HuH-7 (cell line): ENCODE results near the gene BLOC1S2.
"Not testable (repeated sequence)": the region's sequence is repeated elsewhere in the genome, so short reads cannot be mapped to it uniquely, and the experiment has no call there.

Experiments
- DNase-seq: peaks from one replicate; pipeline ENCODE4 v3.0.0; 2011; ENCODE audit warnings: low spot score

The BLOC1S2 gene

DNA sequence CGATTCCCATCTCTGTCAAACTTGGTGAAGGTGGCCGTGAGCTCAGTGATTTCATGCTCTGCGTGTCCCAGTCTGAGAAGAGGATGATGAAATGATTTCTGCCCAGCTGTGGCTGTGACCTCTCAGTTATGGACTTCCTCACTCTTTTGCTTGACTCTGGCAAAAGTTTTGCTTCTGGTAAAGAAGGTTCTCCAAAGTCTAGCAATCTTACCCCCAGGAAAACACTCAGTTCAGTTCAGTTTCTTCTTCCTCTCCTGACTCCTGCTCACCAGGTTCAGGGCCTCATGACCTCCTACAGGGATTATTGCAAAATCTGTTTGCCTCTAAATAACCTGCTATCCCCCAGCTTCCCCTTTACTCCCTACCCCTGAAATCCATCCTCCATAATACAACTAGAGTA is 4.9 kb upstream of the BLOC1S2 start:
- DNase-seq, result no peak

DNA sequence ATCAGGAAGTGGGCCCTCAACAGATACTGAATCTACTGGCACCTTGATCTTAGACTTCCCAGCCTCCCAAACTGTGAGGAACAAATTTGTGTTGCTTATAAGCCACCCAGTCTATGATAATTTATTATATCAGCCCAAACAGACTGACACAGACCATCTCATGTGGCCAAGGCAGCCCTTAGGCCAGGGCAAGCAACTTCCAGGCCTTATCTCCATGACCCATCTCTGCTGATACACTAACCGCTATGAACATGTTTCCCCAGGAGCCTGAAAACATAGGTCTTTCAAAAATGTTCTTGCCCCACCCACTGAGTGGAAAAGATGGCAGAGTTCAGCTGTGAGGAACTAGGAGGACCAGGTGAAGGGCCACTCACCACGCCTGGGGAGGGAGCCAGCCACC is 3.2 kb upstream of the BLOC1S2 start:
- DNase-seq, result no peak

DNA sequence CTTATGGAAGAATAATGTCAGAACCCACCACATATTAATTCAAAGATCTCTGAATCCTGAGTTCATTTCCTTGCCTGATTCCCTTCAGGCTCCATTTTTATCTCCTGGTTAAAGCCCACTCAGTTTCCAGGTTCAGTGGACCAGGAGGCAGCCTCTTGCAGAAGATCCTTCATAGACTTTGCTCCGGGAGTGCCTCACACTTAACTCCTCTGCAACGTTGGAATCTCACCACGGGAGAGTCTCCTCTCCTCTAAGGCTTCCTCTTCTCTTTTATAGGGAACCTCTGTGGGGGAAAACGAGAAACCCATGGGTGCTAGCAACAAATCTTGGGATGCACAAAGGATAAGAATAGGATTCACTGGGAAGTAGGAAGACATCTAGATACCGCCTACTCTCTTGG is 1.7 kb upstream of the BLOC1S2 start:
- no peak for DNase-seq

DNA sequence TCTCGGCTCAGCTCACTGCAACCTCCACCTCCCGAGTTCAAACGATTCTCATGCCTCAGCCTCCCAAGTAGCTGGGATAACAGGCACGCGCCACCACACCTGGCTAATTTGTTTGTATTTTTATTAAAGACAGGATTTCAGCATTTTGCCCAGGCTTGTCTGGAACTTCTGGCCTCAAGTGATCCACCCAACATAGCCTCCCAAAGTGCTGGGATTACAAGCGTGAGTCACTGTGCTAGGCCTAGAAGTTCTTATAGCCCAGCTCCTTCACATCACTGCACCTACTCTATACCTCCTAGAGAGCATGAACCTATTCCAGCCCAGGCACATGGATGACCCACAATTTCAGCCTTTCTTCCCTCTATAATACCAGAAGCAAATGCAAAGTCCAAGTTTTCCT is 1.3 kb upstream of the BLOC1S2 start:
- DNase-seq, result no peak

DNA sequence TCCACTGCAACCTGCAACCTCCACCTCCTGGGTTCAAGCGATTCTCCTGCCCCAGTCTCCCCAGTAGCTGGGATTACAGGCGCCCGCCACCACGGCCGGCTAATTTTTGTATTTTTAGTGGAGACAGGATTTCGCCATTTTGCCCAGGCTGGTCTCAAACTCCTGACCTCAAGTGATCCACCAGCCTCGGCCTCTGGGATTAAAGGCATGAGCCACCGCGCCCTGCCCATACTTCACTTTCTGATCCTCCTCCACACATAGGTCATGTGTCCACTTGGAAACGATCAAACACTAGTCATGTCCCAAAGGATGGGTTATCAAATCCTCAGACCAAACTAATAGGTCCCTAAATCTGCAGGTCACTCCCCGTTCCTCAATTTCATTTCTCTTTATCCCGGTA is 1.2 kb downstream of the BLOC1S2 start:
- not testable (repeated sequence) for DNase-seq

DNA sequence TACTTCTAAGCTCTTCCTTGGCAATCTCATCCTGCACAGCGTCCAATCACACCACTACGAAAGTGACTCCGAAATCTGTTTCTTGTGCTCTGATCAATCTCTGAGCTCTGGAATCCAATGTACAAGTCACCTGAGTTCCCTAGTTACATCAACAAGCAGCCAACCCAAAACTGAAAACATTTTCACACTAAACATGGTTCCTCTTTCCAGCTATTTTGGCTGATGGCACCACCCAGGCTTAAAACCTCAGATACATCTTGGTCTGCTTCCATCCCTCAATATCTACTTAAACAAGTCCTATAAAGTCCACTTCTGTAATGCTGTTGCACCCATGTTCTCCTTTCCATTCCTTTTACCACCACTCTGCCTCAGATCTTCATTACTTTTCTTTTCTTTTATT is 3.6 kb downstream of the BLOC1S2 start:
- DNase-seq, result no peak

DNA sequence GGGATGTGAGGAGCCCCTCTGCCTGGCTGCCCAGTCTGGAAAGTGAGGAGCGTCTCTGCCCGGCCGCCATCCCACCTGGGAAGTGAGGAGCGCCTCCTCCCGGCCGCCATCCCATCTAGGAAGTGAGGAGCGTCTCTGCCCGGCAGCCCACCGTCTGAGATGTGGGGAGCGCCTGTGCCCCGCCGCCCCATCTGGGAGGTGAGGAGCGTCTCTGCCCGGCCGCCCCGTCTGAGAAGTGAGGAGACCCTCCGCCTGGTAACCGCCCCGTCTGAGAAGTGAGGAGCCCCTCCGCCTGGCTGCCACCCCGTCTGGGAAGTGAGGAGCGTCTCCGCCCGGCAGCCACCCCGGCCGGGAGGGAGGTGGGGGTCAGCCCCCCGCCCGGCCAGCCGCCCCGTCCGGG is 9.5 kb downstream of the BLOC1S2 start:
- not testable (repeated sequence) for DNase-seq

DNA sequence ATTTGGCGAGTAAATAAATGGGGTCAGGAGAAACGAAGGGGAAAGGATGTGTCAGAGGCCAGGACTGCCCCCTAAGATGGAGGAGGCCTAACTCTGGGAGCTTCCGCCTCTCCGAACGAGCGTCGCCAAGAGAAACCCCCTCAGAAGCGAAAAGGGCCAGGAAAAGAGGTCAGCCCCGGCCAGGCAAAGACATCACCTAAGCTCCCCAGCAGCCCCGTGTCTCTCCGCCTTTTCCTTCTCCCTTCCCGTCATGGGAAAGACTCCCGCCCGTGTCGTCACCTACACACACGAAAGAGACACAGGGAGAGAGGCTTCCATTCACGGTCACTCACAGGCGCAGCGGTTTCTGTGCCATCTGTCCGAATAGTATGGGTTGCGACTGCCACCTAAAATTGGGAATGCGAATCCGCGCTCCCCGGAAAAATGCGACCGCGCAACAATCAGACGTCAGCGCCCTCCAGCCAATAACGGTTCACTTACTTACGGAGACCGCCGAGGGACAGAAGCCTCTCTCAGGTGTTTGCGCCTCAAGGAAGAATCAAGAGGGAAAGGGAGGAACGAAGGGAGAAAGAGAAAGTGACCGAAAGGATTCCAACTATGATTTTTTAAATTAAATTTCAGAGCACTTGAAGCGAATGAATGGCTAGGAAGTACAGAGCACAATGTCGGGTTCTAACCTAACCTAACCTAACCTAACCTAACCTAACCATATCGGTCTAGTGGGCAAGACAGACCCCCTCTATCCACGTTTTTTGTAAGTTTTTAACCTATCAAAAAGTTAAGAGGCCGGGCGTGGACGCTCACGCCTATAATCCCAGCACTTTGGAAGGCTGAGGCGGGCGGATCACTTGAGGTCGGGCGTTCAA is 19.0 kb downstream of the BLOC1S2 start, which contains the start of gene CWF19L1:
Gene CWF19L1 (minus strand): TSS at position 400 of the 866 bp plus-strand sequence. CDS start 45 bp downstream, at position 355.
- DNase-seq, result peak; percentile 83

DNA sequence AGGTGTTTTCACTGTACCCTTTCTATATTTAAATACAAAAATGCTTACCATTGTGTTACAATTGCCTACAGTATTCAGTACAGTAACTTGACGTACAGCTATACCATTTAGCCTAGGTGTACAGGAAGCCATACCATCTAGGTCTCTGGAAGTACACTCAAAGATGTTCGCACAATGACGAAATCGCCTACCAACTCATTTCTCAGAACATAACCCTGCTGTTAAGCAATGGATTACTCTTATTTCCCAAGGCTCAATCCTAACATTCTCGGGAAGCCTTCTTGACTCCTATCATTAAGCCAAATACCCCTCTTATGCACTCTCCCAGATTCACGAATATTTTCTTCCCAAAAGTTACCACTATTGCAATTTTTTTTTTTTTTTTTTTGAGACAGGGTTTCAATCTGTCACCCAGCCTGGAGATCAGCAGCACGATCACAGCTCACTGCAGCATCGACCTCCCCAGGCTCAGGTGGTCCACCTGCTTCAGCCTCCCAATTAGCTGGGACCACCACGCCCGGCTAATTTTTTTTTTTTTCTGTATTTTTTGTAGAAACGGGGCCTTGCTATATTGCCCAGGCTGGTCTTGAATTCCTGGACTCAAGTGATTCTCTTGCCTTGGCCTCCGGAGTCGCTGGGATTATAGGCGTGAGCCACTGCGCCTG is 20.5 kb downstream of the BLOC1S2 start:
- DNase-seq, result no peak

DNA sequence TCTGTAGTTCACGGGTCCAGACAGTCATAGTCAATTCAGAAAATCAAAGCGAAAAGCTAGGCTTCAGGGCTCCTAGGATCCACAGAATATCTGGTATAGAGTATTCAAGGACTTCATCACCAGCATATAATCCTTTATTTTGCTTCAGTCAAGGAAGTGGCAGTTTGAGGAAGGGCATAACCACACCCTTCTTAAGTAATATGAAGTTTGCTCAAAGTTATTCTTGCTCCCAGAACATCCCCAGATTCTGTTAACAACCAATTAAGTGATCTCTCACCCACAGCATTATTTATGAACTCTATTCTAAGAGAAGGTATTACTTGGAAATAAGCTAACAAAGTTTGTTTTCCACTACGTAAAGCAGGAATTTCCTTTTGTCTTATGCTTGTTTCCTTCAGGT is 32.3 kb downstream of the BLOC1S2 start:
- no peak for DNase-seq

DNA sequence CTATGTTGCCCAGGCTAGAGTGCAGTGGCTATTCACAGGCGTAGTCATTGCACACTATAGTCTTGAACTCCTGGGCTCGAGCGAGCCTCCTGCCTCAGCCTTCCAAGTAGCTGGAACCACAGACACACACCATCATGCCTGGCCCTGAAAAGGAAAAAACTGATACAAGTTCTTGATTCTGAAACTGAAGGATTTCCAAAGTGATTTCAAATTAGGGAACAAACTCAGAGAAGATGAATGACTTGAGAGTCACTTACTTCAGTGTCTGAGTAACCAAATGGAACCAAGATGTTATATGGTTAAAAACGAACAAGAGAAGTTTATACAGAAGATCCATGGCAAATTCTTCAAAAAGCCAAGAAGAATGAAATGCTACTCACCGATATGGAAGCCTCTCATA is 33.4 kb downstream of the BLOC1S2 start:
- DNase-seq, result no peak

DNA sequence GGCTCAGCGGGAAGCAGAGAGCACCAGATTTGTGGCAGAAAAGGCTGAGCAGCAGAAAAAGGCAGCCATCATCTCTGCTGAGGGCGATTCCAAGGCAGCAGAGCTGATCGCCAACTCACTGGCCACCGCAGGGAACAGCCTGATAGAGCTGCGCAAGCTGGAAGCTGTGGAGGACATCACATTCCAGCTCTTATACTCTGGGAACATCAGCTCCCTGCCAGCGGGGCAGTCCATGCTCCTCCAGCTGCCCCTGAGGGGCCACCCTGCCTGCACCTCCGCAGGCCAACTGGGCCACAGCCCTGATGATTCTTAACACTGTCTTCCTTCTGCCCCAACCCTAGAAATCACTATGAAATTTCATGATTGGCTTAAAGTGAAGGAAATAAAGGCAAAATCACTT is 37.7 kb downstream of the BLOC1S2 start:
- DNase-seq, result no peak

DNA sequence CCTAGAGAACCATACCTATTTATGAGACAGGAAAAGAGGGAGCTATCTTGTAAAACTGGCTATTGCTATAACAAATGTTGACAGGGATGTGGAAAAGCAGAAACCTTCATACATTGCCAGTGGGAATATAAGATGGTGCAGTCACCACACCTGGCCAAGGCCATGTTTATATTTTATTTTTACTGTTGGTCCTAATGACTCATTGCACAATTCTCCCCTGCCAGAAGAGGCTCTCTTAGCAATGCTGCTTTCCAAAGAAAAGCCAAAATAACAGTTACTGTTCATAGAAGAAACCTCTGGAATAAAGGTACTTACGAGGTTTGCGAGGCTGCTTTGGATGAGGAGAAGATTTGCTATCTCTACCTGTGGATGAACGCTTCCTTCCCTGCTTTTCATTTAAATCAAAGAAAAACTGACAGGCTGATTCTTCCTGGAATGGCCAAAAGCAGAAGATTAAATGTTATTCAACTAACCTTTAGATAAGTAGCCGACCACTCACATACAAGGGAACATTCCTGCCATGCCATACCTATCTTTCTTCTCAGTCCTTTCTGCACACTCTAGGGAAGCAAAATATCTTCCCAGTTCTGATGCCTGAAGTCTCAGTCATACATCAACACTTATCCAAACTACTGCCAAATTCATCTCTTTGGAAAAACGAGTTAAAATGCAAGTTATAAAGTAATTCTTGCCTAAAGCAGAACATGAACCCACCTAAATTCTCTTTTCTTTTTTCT is 40.8 kb downstream of the BLOC1S2 start:
- DNase-seq, result no peak

DNA sequence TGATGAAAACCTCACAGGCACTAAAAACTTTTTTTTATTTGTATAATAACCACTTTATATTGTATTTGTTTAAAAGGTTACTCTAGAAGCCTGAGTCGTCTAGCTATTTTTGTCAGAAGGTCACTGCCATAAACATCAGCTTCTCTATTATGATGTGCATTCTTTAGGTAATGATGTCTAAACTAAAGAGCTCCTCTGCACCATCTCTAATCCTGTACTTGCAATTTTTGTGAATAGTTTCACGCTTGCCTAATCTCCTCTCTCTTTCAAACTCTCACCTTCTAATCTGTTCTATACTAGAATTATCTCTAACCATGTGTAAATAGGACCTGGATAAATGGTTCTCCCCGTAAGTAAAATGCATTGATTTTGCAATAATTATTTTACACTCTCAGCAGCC is 46.6 kb downstream of the BLOC1S2 start:
- no peak for DNase-seq

DNA sequence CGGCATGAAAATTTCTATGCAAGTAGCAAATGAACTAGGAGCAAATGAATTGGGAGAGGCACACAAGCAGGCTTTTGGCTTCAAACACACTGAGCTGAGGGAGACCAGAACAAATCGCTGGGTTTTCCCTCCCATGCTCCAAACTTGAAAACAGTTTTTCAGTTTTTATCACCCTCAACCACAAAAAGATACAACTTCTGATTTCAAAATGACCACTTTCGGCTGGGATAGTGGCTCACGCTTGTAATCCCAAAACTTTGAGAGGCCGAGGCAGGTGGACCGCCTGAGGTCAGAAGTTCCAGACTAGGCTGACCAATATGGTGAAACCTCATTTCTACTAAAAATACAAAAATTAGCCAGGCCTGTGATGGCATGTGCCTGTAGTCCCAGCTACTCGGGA is 48.1 kb downstream of the BLOC1S2 start:
- no peak for DNase-seq

DNA sequence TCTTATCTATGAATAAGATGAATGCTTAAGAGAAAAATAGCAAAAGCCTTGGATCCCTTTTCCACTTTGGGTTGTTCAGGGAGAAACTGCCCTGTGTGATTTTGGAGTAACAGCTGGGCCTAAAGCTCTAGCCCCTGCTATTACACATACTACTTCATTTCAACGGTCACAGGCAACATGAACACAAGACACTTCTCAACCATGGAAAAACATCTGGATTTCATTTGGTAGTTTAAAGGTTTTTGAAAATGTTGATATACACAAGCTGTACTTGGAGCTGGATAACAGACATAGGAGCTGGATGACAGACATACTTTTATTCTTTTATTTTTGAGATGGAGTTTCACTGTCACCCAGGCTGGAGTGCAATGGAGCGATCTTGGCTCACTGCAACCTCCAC is 54.4 kb downstream of the BLOC1S2 start:
- DNase-seq, result no peak

DNA sequence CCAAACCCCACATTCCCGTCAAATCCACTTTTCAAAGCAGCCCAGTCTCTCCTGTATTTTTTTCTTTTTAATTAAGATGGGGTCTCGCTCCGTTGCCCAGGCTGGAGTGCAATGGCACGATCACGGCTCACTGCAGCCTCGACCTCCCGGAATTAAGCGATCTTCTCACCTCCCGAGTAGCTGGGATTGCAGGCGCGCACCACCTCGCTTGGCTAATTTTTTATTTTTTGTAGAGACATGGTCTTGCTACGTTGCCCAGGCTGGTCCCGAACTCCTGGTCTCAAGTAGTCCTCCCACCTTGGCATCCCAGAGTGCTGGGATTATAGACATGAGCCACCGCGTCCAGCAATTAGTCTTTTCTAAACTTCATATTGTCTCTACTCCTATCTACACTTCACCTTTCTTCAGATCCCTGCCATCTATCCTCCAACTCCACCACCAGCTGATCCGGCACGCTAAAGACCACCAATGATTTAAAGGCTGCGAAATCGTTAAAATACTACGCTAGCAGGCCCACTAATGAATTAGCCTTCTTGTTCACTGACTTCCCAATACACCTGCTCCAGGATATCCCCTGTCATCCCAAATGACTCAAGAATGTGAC is 56.6 kb downstream of the BLOC1S2 start:
- DNase-seq, result no peak

DNA sequence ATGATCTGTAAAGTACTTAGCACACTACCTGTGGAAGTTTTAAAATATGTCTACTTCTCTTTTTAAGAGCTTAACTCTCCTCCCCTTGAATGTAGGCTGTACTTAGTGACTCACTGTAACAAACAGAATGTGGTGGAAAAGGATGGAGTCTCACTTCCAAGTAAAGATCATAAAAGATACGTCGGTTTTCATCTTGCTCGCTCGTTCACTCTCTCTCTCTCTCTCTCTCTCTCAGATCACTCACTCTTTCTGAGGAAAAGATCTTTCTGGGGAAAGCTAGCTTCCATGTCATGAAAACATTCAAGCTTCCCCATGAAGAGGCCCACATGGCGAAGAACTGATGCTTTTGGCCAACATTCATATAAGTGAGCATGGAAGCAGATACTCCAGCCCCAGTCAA is 62.6 kb downstream of the BLOC1S2 start:
- no peak for DNase-seq
